Ectodermal cell (in vitro differentiated cells): Measurements from ENCODE around the gene SYNDIG1.

Experiments
- H3K27ac ChIP-seq: 2 replicates; pipeline ENCODE4 v1.7.0; 2013; ENCODE audit warnings: mild to moderate bottlenecking, low read depth, low read length; ENCODE audit not compliant: insufficient read depth, poor library complexity, severe bottlenecking
- H3K27me3 ChIP-seq: 2 replicates; pipeline ENCODE4 v1.7.0; 2013; ENCODE audit warnings: mild to moderate bottlenecking, low read length; ENCODE audit not compliant: insufficient read depth, control insufficient read depth, poor library complexity, severe bottlenecking
- H3K36me3 ChIP-seq: one replicate; pipeline ENCODE4 v1.7.0; 2013; ENCODE audit warnings: low read length; ENCODE audit not compliant: control insufficient read depth, insufficient read depth
- H3K4me1 ChIP-seq: one replicate; pipeline ENCODE4 v1.7.0; 2013; ENCODE audit warnings: low read length; ENCODE audit not compliant: control insufficient read depth, insufficient read depth
- H3K4me3 ChIP-seq: 2 replicates; pipeline ENCODE4 v1.7.0; 2013; ENCODE audit warnings: low read depth, low read length, control low read depth; ENCODE audit not compliant: insufficient read depth
- H3K9me3 ChIP-seq: 2 replicates; pipeline ENCODE4 v1.7.0; 2013; ENCODE audit warnings: mild to moderate bottlenecking, low read length, moderate library complexity; ENCODE audit not compliant: control insufficient read depth
- WGBS, 2 experiments: methylation state at CpG; one replicate each; pipeline ENCODE4 v1.1.7; 2013; ENCODE audit warnings: missing lambda C conversion rate in 2 of 2; 5-methylcytosine and 5-hydroxymethylcytosine counted together

SYNDIG1 gene

DNA sequence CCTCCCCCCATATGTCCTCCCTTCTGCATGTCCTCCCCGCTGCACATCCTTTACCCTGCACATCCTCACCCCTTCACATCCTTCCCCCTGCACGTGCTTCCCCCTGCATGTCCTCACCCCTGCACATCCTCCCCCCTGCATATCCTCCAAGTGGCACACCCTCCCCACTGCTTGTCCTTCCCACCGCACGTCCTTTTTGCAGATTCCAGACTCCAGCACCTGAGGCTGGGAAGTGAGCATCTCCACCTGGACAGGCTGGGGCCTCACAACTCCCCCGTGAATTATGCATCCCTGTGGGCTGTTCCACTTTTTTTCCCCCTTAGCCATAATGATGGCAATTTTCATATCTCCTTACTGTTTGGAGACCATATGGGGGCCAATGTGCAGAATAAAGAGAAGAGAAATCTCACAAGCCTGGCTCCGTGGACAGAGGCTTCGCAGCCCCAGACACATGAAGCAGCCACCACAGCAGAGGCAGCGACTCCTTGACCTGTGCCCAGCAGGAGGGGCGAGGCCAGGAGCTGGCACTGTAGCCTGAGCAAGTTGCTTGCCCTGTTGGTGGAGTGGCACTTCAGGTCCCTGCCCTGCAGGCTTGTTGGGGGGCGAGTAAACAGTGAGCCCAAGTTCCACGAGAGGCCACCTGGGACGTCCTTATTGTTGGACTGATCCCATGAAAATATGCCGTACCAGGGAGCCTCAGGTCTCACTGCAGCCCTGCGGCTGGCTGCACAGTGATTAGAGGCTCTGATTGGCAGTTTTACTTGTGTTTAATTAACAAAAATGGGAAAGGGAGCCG, 113.1 kb downstream of the SYNDIG1 start:
- no peaks in the 10 kb centered on the region for H3K36me3 ChIP-seq
- no peak overlapping the region for H3K4me3 ChIP-seq
- no peaks in the 10 kb centered on the region for H3K9me3 ChIP-seq
- H3K27ac ChIP-seq, result no peak overlapping the region
- H3K27me3 ChIP-seq, result no peaks in the 10 kb centered on the region
- 91 to 92% methylated on average over 15 of the region's 15 CpGs for WGBS, 2 experiments
- H3K4me1 ChIP-seq, result no peaks in the 10 kb centered on the region

DNA sequence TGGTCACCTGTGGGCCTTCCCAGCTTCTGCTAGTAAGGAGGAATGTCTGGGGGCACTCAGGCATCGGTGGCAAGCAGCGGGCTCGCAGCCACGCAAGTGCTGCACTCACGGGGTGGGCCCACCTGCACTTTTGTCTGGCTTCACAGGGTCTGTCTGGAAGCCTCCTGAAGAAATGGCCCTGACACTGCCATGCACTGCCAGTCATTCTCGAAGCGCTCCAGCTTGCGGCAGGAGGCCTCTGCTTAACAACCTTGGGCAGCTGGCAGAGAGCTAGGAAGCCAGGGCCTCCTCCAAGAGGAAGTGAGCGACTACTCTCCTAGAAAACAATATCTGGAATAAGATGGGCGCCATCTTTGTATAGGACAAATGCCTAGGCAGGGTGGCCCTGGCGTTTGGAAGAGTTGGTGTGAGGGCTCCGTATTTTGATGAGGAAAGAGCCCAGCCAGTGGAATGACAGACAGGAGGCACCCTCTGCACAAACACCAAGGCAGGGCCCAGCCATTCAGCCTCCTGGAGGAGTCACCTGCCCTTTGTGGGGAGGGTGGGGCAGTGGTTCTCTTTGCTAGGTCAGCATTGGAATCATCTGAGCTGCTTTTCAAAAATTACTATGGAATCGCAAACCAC, 113.9 kb downstream of the SYNDIG1 start:
- Histone ChIP-seq H3K4me3 (no peak overlapping the region), H3K36me3 (no peaks in the 10 kb centered on the region)
- 93 to 94% methylated on average over 13 of the region's 13 CpGs for WGBS, 2 experiments

GRCh38 chr20:24584078-24584477, 114.6 kb downstream of the SYNDIG1 start:
- no peaks in the 10 kb centered on the region for H3K27me3 ChIP-seq
- H3K4me3 ChIP-seq, result no peak overlapping the region
- H3K9me3 ChIP-seq, result no peaks in the 10 kb centered on the region
- WGBS, 2 experiments, result 95 to 96% methylated on average over 9 of the region's 9 CpGs
- H3K36me3 ChIP-seq, result no peaks in the 10 kb centered on the region
- H3K4me1 ChIP-seq, result no peaks in the 10 kb centered on the region
- no peak overlapping the region for H3K27ac ChIP-seq

More for the DNA sequence above, 113.9 kb downstream of the SYNDIG1 start:
- H3K4me1 ChIP-seq, result no peaks in the 10 kb centered on the region
- H3K9me3 ChIP-seq, result no peaks in the 10 kb centered on the region
- no peak overlapping the region for H3K27ac ChIP-seq
- H3K27me3 ChIP-seq, result no peaks in the 10 kb centered on the region

DNA sequence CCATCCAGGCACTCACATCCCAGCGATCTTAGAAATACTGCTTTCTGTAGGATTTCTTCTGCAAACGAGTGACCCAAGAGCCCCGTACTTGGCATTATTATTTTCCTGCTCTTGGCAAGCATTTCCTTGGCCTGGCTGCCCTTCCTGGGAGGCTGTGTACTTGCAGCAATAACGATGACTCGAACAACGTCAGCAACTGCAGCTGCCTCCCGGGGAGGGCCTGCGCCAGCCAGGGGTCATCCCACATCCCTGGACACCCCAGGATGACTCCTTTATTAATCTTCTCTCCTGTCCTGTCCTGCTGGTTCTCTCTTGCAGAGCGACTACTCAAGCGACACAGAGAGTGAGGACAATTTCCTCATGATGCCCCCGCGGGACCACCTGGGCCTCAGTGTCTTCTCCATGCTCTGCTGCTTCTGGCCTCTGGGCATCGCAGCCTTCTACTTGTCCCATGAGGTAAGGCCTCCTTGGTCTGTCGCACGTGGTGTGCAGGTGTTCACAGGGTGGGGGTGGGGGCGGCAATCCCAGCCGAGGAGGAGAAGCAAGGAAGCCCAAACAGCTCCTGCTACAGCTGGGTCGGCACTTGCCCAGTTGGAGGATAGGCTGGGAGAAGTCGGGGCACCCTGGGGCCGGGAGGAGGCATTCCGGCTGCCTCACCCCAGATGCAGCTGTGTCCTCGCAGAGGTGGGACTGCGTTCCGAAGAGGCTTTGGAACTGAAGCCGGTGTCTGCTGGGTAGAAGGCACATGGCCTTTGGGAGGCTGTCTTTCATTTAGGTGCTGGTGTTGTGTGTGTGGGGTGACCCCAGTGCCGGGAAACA, 115.3 kb downstream of the SYNDIG1 start:
- Histone ChIP-seq H3K36me3 (no peaks in the 10 kb centered on the region), H3K27ac (no peak overlapping the region), H3K4me1 (no peaks in the 10 kb centered on the region), H3K9me3 (no peaks in the 10 kb centered on the region), H3K4me3 (no peak overlapping the region), H3K27me3 (no peaks in the 10 kb centered on the region)
- WGBS, 2 experiments, result 93 to 94% methylated on average over 26 of the region's 26 CpGs

GRCh38 chr20:24585796-24586522, 116.5 kb downstream of the SYNDIG1 start:
- no peak overlapping the region for H3K27ac ChIP-seq
- no peaks in the 10 kb centered on the region for H3K36me3 ChIP-seq
- 90 to 95% methylated on average over 10 of the region's 10 CpGs for WGBS, 2 experiments
- no peaks in the 10 kb centered on the region for H3K9me3 ChIP-seq
- no peak overlapping the region for H3K4me3 ChIP-seq
- H3K4me1 ChIP-seq, result no peaks in the 10 kb centered on the region
- no peaks in the 10 kb centered on the region for H3K27me3 ChIP-seq

- Histone ChIP-seq H3K4me1 (no peaks in the 10 kb centered on the region), H3K36me3 (no peaks in the 10 kb centered on the region), H3K9me3 (no peaks in the 10 kb centered on the region), H3K27ac (no peak overlapping the region), H3K4me3 (no peak overlapping the region), H3K27me3 (no peaks in the 10 kb centered on the region)
- 82 to 87% methylated on average over 6 of the region's 6 CpGs for WGBS, 2 experiments
Observed at GRCh38 chr20:24586523-24586840, 117.1 kb downstream of the SYNDIG1 start.

GRCh38 chr20:24587384-24588046, 118.1 kb downstream of the SYNDIG1 start:
- Histone ChIP-seq H3K4me1 (no peaks in the 10 kb centered on the region), H3K9me3 (no peaks in the 10 kb centered on the region), H3K36me3 (no peaks in the 10 kb centered on the region), H3K27me3 (no peaks in the 10 kb centered on the region), H3K27ac (no peak overlapping the region), H3K4me3 (no peak overlapping the region)
- 90 to 93% methylated on average over 12 of the region's 12 CpGs for WGBS, 2 experiments

GRCh38 chr20:24588047-24588635, 118.7 kb downstream of the SYNDIG1 start:
- Histone ChIP-seq H3K9me3 (no peaks in the 10 kb centered on the region), H3K4me1 (no peaks in the 10 kb centered on the region), H3K4me3 (no peak overlapping the region), H3K27ac (no peak overlapping the region), H3K36me3 (no peaks in the 10 kb centered on the region), H3K27me3 (no peaks in the 10 kb centered on the region)
- WGBS, 2 experiments, result 89 to 94% methylated on average over 6 of the region's 6 CpGs

- no peak overlapping the region for H3K27ac ChIP-seq
- H3K27me3 ChIP-seq, result no peaks in the 10 kb centered on the region
- H3K36me3 ChIP-seq, result no peaks in the 10 kb centered on the region
- no peaks in the 10 kb centered on the region for H3K4me1 ChIP-seq
- 91 to 93% methylated on average over 4 of the region's 4 CpGs for WGBS, 2 experiments
- no peak overlapping the region for H3K4me3 ChIP-seq
- H3K9me3 ChIP-seq, result no peaks in the 10 kb centered on the region
Observed at GRCh38 chr20:24588725-24589340, 119.4 kb downstream of the SYNDIG1 start.
